Urinary bladder (tissue), 4 donors: ENCODE measurements around the gene RPTOR. TPM values are rescaled to one million over a fixed set of nuclear protein-coding genes. Genes with fewer than 3 reads are reported as not detected.
A peak's percentile ranks its signal among the peaks of the same experiment; 100 is the strongest.
"Not testable (repeated sequence)": the region's sequence is repeated elsewhere in the genome, so short reads cannot be mapped to it uniquely, and the experiment has no call there.

ENCODE experiments used
- DNase-seq: peaks from one replicate; pipeline ENCODE4 v3.0.0-alpha.2; 2015; ENCODE audit errors: extremely low spot score
- H3K27ac ChIP-seq: one replicate; pipeline ENCODE4 v1.5.1; 2013; ENCODE audit warnings: low read depth, mild to moderate bottlenecking, moderate library complexity
- H3K36me3 ChIP-seq: one replicate; pipeline ENCODE4 v1.6.1; 2013; ENCODE audit warnings: mild to moderate bottlenecking, moderate library complexity; ENCODE audit not compliant: insufficient read depth
- H3K4me1 ChIP-seq: one replicate; pipeline ENCODE4 v1.6.1; 2013; ENCODE audit warnings: mild to moderate bottlenecking, moderate library complexity; ENCODE audit not compliant: insufficient read depth
- H3K4me3 ChIP-seq: one replicate; pipeline ENCODE4 v1.5.1; 2013; ENCODE audit warnings: low read depth, low read length
- WGBS: extraction: QIAGEN DNeasy Blood & Tissue Kit; methylation state at CpG from one replicate; pipeline ENCODE4 v1.1.7; 2013; 5-methylcytosine and 5-hydroxymethylcytosine counted together
- polyA plus RNA-seq: library from polyadenylated mRNA; stranded (reverse); fragments of 200-250 nt; gene quantifications from one replicate; pipeline ENCODE4 v1.2.3, GENCODE V29; 2013
- total RNA-seq: library from RNA; depleted of rRNA; stranded (reverse); fragments of >200 nt; gene quantifications from one replicate; pipeline ENCODE4 v1.2.3, GENCODE V29; 2014
- donor health status: healthy with polysubstance abuse.
- donor health status: healthy.

The RPTOR gene
- total and polyA plus RNA-seq, 2 donors, result 23.5 to 54.1 TPM

DNA sequence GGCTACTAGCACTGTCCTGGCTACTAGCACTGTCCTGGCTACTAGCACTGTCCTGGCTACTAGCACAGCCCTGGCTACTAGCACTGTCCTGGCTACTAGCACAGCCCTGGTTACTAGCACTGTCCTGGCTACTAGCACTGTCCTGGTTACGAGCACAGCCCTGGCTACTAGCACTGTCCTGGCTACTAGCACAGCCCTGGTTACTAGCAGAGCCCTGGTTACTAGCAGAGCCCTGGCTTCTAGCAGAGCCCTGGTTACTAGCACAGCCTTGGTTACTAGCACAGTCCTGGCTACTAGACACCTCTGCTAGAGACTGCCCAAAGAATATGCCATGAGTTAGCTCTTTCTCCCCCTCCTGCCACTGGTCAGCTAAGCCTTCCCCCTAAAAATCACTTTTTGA is 200.1 kb downstream of the RPTOR start:
- H3K4me3 ChIP-seq, H3K36me3 ChIP-seq, H3K27ac ChIP-seq, H3K4me1 ChIP-seq, DNase-seq: not testable (repeated sequence)
- 89% methylated on average over 1 of the region's 1 CpG for WGBS

DNA sequence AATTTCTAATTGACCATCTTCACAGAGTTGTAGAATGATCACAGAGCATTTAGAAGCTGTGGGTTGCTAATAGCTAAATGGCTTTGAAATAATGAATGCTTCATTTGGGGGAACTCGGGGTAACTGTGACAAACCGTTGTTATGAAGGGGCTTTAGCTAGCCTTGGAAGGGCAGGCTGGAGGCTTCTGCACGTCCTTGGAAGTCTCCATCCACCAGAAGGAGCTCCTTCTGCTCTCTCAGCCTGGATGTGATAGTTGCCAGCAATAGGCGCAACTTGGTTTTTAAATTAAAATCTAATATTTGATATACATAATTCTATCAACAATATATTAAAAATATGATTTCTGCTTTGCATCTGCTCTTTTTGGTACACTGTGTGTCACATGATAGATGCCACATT is 200.5 kb downstream of the RPTOR start:
- Histone ChIP-seq H3K4me1 (no peaks in the 10 kb centered on the region), H3K27ac (no peak overlapping the region), H3K4me3 (no peak overlapping the region), H3K36me3 (no peaks in the 10 kb centered on the region)
- WGBS, result 87% methylated on average over 4 of the region's 4 CpGs
- no peak for DNase-seq

GRCh38 chr17:80746262-80746935 is 201.8 kb downstream of the RPTOR start:
- Histone ChIP-seq H3K4me1 (no peaks in the 10 kb centered on the region), H3K4me3 (no peak overlapping the region), H3K36me3 (no peaks in the 10 kb centered on the region), H3K27ac (no peak overlapping the region)
- 87% methylated on average over 21 of the region's 23 CpGs for WGBS
- no peak for DNase-seq

- DNase-seq, result no peak
- no peak overlapping the region for H3K27ac ChIP-seq
- 91% methylated on average over 9 of the region's 9 CpGs for WGBS
- H3K4me1 ChIP-seq, result no peaks in the 10 kb centered on the region
- no peak overlapping the region for H3K4me3 ChIP-seq
- no peaks in the 10 kb centered on the region for H3K36me3 ChIP-seq
Observed at GRCh38 chr17:80747469-80747868, 202.8 kb downstream of the RPTOR start.

DNA sequence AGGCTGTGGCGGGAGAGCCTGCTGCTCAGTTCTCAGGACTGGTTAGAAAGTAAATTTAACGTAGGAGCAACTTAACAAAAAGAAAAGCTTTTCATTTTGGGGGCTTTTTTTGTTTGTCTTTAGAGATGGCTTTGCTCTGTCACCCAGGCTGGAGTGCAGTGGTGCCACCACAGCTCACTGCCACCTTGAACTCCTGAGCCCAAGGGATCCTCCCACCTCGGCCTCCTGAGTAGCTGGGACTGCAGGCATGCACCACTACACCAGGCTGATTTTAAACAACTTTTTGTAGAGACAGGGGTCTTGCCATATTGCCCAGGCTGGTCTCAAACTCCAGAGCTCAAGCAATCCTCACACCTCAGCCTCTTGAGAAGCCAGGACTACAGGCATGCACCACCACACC is 205.0 kb downstream of the RPTOR start:
- Histone ChIP-seq H3K36me3 (no peaks in the 10 kb centered on the region), H3K4me1 (no peaks in the 10 kb centered on the region), H3K4me3 (no peak overlapping the region), H3K27ac (no peak overlapping the region)
- DNase-seq, result no peak
- 96% methylated on average over 3 of the region's 3 CpGs for WGBS

- Histone ChIP-seq H3K4me1 (no peaks in the 10 kb centered on the region), H3K36me3 (no peaks in the 10 kb centered on the region), H3K4me3 (no peak overlapping the region), H3K27ac (no peak overlapping the region)
- DNase-seq, result no peak
- WGBS, result 83% methylated on average over 14 of the region's 14 CpGs
Observed at GRCh38 chr17:80750263-80750662, 205.6 kb downstream of the RPTOR start.

- H3K4me1 ChIP-seq, result no peaks in the 10 kb centered on the region
- H3K4me3 ChIP-seq, result no peak overlapping the region
- peak overlapping the region; percentile 78 for H3K27ac ChIP-seq
- no peaks in the 10 kb centered on the region for H3K36me3 ChIP-seq
- DNase-seq, result no peak
- WGBS, result 73% methylated on average over 30 of the region's 30 CpGs
Observed at GRCh38 chr17:80751070-80751945, 206.7 kb downstream of the RPTOR start.

DNA sequence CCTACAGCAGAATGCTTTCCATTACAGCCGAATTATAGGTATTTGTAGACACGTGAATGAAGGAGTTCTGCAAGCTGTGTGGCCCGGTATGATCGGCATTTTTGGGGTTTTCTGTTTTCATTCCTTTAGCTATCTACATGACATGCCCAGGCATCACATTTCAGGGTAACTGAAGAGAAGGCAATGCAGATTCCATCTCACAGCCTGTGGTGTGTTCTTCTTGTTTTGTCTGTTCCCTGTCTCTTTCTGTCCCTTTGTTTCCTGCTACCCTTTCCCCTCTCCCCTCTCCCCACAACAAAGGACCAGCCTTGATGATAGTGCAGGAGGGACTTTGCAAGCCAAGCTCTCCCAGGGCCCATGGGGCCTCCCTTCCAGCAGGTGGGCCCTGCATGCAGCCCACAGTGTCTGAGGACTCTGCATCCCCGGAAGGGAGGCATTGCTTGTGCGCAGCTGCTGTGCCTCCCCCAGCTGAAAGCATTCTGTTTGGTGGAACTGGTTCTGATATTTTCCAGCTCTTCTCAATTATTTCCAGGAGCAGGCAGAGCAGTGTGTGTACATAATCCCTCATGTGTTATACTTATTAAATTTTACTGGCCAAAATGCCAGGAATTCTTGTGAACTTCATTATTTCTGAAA is 207.4 kb downstream of the RPTOR start:
- Histone ChIP-seq H3K27ac (no peak overlapping the region), H3K4me1 (no peaks in the 10 kb centered on the region), H3K4me3 (no peak overlapping the region), H3K36me3 (no peaks in the 10 kb centered on the region)
- no peak for DNase-seq
- 59% methylated on average over 6 of the region's 6 CpGs for WGBS

DNA sequence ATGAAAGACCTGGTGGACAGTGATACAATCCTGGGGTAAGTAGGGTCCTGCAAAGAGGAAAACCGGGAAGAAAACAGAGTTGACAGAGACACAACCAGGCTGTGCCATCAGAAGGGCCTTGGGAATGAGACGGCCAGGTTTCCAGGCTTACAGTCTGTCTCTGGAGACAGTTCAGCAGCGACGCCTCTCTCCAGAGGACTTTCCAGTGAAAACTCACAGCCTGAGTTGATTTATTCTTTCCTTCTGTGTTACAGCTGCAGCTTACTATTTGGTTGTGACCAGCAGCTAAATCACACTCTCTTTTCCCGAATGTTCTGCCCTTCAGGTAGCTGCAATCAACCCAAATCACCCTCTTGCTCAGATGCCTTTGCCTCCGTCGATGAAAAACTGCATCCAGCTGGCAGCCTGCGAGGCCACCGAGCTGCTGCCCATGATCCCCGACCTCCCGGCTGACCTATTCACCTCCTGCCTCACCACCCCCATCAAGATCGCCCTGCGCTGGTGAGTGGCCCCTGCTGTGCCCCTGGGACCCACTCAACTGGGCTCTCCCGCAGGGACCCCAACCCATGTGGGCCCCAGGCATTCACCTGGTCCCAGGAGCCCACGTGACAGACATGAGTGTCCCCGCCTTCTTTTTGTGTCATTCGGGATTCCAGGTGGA is 209.2 kb downstream of the RPTOR start:
- Histone ChIP-seq H3K36me3 (no peaks in the 10 kb centered on the region), H3K4me3 (no peak overlapping the region), H3K27ac (no peak overlapping the region), H3K4me1 (no peaks in the 10 kb centered on the region)
- DNase-seq, result no peak
- WGBS, result 85% methylated on average over 17 of the region's 17 CpGs

DNA sequence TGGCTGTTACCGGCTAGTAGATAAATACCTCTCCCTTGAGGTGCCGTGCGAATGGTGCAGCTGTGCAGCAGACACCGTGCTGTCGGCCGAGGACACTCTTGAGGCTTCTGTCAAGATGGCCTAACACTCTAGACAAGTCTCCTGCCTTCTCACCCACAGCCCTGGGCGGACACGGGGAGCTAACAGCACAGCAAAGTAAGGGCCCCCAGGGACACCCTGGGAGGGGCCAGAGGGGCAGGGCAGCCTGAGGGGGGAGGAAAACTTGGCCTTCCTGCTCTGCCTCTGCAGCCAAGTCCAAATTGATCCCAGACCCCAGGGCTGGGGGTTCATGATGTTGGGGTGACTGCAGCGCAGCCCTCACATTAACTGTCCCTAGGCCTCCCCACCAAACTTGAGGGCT is 210.2 kb downstream of the RPTOR start:
- no peak overlapping the region for H3K27ac ChIP-seq
- H3K36me3 ChIP-seq, result no peaks in the 10 kb centered on the region
- 87% methylated on average over 9 of the region's 9 CpGs for WGBS
- H3K4me3 ChIP-seq, result no peak overlapping the region
- no peak for DNase-seq
- H3K4me1 ChIP-seq, result no peaks in the 10 kb centered on the region

DNA sequence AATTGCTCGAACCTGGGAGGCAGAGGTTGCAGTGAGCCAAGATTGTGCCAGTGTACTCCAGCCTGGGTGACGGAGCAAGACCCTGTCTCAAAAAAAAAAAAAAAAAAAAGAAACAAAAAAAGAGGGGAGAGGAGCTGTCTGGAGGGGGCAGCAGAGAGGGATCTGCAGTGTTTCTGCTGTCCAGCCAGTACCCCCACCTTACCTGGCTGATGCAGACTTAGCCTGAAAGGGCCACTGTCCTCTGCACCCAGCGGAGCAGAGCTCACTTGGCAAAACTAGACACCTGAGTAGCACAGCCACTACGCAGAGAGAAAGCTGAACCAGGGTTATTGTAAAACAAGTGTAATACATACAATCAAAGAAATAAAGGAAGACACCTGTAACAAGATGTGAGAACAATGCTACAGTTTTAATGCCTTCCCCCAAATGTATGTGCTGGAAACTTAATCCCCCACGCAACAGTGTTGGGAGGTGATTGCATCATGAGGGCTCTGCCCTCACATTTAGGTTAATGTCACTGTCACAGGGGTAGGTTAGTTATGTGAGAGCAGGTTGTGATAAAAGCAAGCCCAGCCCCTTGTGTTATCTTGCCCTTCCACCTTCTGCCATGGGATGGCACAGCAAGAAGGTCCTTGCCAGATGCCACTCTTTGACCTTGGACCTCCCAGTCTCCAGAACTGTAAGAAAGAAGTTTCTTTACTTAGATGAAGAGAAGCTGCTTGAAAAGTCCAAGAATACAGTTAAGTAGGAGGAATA is 211.2 kb downstream of the RPTOR start:
- WGBS, result 98% methylated on average over 5 of the region's 5 CpGs
- Histone ChIP-seq H3K27ac (no peak overlapping the region), H3K36me3 (no peaks in the 10 kb centered on the region), H3K4me1 (no peaks in the 10 kb centered on the region), H3K4me3 (no peak overlapping the region)
- DNase-seq, result no peak

DNA sequence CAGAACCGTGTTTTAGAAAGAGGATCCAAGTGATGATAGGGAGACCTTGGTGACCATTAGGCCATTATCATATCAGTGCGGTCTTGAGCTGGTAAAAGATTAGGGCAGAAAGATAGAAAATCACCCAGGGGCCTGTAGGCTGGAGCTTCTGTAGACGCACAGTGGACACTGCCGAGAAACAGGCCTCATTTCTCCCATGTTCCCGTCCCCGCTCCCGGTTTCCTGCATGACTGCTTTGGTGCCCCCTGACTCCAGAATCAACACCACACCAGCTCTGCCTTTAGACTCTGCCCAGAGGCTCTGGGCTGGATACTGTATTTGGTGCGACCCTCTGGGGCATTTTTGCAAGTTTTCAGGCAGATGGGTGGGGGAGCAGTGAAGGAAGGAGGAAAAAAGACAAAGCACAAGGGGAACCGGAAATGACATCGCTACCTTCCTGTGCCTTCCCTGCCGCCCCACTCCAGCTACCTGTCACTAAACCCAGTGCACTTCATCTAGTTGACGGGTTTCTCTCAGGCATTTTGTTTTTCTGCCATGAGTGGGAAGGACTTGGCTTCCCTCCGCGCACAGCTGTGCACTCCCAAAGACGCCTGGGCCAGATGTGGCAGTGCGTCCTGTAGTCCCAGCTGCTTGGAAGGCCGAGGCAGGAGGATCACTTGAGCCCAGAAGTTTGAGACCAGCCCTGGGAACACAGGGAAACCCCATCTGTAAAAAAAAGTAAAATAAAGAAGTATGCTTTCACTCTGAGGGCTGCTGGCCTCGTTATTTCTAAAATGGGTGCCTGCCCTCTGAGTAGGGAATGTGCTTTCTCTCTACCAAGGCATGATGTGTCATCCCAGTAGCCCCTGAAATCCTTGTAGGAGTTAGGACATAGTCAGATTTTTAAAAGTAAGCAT is 214.1 kb downstream of the RPTOR start:
- Histone ChIP-seq H3K27ac (no peak overlapping the region), H3K4me3 (no peak overlapping the region), H3K4me1 (no peaks in the 10 kb centered on the region), H3K36me3 (no peaks in the 10 kb centered on the region)
- WGBS, result 76% methylated on average over 18 of the region's 18 CpGs
- no peak for DNase-seq
